ENCODE data around the gene VSIG10L.

DNA sequence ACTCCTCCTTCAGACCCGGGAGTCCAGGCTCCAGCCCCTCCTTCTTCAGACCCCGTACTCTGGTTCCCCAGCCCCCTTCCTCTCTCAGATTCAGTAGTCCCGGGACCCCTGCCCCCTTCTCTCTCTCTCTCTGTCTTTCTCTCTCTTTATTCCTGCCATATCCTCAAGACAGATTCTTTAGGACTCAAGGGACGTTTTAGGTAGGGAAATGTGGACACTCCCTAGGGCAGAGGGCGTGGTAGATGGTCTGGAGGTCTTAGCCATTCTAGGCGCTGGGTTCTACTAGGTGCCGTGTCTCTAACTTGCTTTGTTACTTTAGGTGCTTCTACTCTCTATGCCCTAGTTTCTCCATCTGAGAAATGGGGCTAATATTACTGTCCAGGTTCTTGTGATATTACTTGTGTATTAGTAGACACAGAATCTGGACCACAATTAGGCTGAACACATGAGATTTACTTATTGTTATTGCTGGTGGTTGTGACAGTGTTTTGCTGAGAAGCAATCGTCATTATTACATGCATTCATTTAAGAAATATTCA, 49.2 kb upstream of the VSIG10L start:
- TF ChIP-seq POLR2A (IDR thresholded peaks at IDR 0.05) (no peak), POLR2AphosphoS5 (IDR thresholded peaks at IDR 0.05) (no peak), EP300 (IDR thresholded peaks at IDR 0.05) (no peak)
- TF ChIP-seq, protein P1, sequence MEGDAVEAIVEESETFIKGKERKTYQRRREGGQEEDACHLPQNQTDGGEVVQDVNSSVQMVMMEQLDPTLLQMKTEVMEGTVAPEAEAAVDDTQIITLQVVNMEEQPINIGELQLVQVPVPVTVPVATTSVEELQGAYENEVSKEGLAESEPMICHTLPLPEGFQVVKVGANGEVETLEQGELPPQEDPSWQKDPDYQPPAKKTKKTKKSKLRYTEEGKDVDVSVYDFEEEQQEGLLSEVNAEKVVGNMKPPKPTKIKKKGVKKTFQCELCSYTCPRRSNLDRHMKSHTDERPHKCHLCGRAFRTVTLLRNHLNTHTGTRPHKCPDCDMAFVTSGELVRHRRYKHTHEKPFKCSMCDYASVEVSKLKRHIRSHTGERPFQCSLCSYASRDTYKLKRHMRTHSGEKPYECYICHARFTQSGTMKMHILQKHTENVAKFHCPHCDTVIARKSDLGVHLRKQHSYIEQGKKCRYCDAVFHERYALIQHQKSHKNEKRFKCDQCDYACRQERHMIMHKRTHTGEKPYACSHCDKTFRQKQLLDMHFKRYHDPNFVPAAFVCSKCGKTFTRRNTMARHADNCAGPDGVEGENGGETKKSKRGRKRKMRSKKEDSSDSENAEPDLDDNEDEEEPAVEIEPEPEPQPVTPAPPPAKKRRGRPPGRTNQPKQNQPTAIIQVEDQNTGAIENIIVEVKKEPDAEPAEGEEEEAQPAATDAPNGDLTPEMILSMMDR (IDR thresholded peaks at IDR 0.05): no peak
